Gastrocnemius medialis (tissue), 4 donors: ENCODE measurements around the gene FAM219A.

ENCODE experiments used
- POLR2A ChIP-seq, 2 donors: fragments of 450-650 bp; IDR thresholded peaks; one replicate each; pipeline ENCODE4 v1.6.1; 2017; ENCODE audit warnings: antibody characterized with exemption in 2 of 2, mild to moderate bottlenecking in 2 of 2, moderate library complexity in 2 of 2
- TF ChIP-seq, protein P1 (sequence below), 5 experiments: fragments of 450-650 bp in 3 of 5; fragments of 200-600 bp in 2 of 5; sonication (generic) in 2 of 5; IDR thresholded peaks in 4 of 5; conservative IDR thresholded peaks in 1 of 5; 1 replicate in 4 of 5; 2 replicates in 1 of 5; pipeline ENCODE4 v1.5.1; 2016 to 2019; ENCODE audit warnings: antibody characterized with exemption in 5 of 5, mild to moderate bottlenecking in 3 of 5, moderate library complexity in 3 of 5

DNA sequence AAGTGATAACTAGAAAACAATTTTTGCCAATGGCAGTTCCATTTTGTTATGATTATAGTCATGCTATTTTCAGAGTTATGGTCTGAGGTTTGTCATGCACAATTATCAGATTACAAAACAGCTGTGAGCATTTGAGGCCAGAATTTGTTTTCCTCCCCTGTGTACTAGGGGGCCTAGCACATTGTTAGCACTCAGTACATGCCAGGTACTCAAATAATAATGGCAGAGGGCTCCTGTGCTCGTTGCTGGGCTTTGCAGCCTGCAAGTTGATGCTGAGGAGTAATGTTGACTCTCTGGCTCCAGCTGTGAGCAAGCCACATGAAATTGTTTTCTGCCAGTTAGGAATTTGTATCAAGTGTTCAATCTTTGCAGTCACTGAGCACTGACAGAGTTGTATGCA, 7.1 kb upstream of the FAM219A start:
- TF ChIP-seq, protein P1, sequence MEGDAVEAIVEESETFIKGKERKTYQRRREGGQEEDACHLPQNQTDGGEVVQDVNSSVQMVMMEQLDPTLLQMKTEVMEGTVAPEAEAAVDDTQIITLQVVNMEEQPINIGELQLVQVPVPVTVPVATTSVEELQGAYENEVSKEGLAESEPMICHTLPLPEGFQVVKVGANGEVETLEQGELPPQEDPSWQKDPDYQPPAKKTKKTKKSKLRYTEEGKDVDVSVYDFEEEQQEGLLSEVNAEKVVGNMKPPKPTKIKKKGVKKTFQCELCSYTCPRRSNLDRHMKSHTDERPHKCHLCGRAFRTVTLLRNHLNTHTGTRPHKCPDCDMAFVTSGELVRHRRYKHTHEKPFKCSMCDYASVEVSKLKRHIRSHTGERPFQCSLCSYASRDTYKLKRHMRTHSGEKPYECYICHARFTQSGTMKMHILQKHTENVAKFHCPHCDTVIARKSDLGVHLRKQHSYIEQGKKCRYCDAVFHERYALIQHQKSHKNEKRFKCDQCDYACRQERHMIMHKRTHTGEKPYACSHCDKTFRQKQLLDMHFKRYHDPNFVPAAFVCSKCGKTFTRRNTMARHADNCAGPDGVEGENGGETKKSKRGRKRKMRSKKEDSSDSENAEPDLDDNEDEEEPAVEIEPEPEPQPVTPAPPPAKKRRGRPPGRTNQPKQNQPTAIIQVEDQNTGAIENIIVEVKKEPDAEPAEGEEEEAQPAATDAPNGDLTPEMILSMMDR (IDR thresholded peaks at IDR 0.05 in 4 of 5, conservative IDR thresholded peaks at IDR 0.05 in 1 of 5): no peak
- no peak for TF ChIP-seq POLR2A (IDR thresholded peaks at IDR 0.05)
